Kidney epithelial cell (primary cell): ENCODE data around the gene PDE11A. TPM values are rescaled to one million over a fixed set of nuclear protein-coding genes. Genes with fewer than 3 reads are reported as not detected.

ENCODE experiments used
- DNase-seq: peaks from one replicate; pipeline ENCODE4 v3.0.0-alpha.2; 2010; ENCODE audit warnings: low read depth
- H3K27me3 ChIP-seq: 2 replicates; pipeline ENCODE4 v1.6.0; 2011; ENCODE audit warnings: low read length; ENCODE audit not compliant: control insufficient read depth, insufficient read depth
- H3K36me3 ChIP-seq: 2 replicates; pipeline ENCODE4 v1.5.1; 2011; ENCODE audit warnings: low read length; ENCODE audit not compliant: control insufficient read depth, insufficient read depth
- H3K4me3 ChIP-seq: 2 replicates; pipeline ENCODE4 v1.5.1; 2011; ENCODE audit warnings: low read depth, mild to moderate bottlenecking, control low read depth, low read length
- total RNA-seq: library from RNA; depleted of rRNA; stranded (reverse); fragments of >200 nt; gene quantifications from 2 replicates; pipeline ENCODE4 v1.2.3, GENCODE V29; 2015
- TF ChIP-seq, protein P1 (sequence below): IDR thresholded peaks from 2 replicates; pipeline ENCODE4 v1.5.1; 2011; ENCODE audit warnings: mild to moderate bottlenecking, moderate library complexity, low read length, control low read depth, inconsistent platforms; ENCODE audit not compliant: insufficient read depth, poor library complexity, severe bottlenecking

Gene PDE11A
- total RNA-seq, 1 donor from 2014 or later, result 0.13 TPM

GRCh38 chr2:177717831-177718618 lies 354.6 kb downstream of the PDE11A start:
- TF ChIP-seq, protein P1, sequence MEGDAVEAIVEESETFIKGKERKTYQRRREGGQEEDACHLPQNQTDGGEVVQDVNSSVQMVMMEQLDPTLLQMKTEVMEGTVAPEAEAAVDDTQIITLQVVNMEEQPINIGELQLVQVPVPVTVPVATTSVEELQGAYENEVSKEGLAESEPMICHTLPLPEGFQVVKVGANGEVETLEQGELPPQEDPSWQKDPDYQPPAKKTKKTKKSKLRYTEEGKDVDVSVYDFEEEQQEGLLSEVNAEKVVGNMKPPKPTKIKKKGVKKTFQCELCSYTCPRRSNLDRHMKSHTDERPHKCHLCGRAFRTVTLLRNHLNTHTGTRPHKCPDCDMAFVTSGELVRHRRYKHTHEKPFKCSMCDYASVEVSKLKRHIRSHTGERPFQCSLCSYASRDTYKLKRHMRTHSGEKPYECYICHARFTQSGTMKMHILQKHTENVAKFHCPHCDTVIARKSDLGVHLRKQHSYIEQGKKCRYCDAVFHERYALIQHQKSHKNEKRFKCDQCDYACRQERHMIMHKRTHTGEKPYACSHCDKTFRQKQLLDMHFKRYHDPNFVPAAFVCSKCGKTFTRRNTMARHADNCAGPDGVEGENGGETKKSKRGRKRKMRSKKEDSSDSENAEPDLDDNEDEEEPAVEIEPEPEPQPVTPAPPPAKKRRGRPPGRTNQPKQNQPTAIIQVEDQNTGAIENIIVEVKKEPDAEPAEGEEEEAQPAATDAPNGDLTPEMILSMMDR, result peak; percentile 7
- Histone ChIP-seq H3K36me3 (no peaks in the 10 kb centered on the region), H3K27me3 (no peaks in the 10 kb centered on the region), H3K4me3 (no peak overlapping the region)
- DNase-seq, result no peak

DNA sequence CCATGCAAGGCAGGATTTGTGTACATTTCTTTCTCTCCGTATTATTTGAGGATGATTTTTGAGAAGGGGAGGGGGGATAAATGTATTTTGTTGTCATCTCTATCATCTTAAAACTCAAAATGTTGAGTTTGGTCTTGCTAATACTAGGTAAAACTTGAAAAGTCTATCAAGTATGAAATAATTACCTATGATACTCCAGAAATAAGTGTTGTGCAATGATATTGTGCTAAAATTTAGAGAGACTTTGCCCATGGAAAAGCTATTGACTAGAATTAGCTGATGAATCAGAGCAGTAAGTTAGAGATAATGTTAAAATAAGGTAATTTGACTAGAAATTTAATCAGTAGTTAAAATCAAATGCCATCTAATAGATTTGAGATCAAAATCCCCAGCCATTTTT lies 356.1 kb downstream of the PDE11A start:
- H3K36me3 ChIP-seq, result no peaks in the 10 kb centered on the region
- no peaks in the 10 kb centered on the region for H3K27me3 ChIP-seq
- DNase-seq, result no peak

GRCh38 chr2:177715771-177716170 lies 356.8 kb downstream of the PDE11A start:
- Histone ChIP-seq H3K27me3 (no peaks in the 10 kb centered on the region), H3K36me3 (no peaks in the 10 kb centered on the region)
- TF ChIP-seq, protein P1, result no peak

More for the DNA sequence above, 356.1 kb downstream of the PDE11A start:
- no peak overlapping the region for H3K4me3 ChIP-seq
- TF ChIP-seq, protein P1, result no peak

GRCh38 chr2:177714704-177715103 lies 357.9 kb downstream of the PDE11A start:
- H3K36me3 ChIP-seq, result no peaks in the 10 kb centered on the region
- H3K27me3 ChIP-seq, result no peaks in the 10 kb centered on the region
- no peak for DNase-seq
- TF ChIP-seq, protein P1, result no peak
- H3K4me3 ChIP-seq, result no peak overlapping the region

More at GRCh38 chr2:177715771-177716170, 356.8 kb downstream of the PDE11A start:
- DNase-seq, result no peak
- no peak overlapping the region for H3K4me3 ChIP-seq

DNA sequence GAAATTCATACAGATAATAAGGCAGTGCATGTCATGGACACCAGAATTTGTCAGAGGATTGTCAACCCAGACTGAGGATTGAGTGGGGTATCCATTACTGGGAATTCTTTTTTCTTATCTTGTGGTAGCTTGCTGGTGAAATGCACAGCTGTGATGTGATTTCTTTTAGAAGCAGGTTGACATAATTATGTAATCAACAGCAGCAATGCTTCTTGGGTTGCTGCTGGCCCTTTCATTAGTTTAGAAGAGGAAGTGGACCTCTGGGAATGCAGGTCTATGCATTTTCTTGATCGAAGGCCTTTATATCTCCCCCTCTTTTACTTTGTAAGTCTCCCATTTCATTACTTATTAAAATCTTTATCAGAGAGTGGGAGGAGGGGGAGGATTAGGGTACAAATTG lies 360.1 kb downstream of the PDE11A start:
- no peaks in the 10 kb centered on the region for H3K27me3 ChIP-seq
- no peaks in the 10 kb centered on the region for H3K36me3 ChIP-seq
- no peak overlapping the region for H3K4me3 ChIP-seq
- no peak for DNase-seq
- TF ChIP-seq, protein P1, result no peak
